PC-9 (cell line): Measurements from ENCODE around the gene HCFC1R1.

Source experiments
- CTCF ChIP-seq: fragments of 200-600 bp; sonication (generic); conservative IDR thresholded peaks from 2 replicates; pipeline ENCODE4 v1.6.1; 2017; ENCODE audit warnings: mixed run types, antibody characterized with exemption, mild to moderate bottlenecking, moderate library complexity
- EZH2 ChIP-seq: fragments of 200-600 bp; sonication (generic); IDR thresholded peaks from 2 replicates; pipeline ENCODE4 v1.8.0; 2017; ENCODE audit warnings: antibody characterized with exemption, low read depth

DNA sequence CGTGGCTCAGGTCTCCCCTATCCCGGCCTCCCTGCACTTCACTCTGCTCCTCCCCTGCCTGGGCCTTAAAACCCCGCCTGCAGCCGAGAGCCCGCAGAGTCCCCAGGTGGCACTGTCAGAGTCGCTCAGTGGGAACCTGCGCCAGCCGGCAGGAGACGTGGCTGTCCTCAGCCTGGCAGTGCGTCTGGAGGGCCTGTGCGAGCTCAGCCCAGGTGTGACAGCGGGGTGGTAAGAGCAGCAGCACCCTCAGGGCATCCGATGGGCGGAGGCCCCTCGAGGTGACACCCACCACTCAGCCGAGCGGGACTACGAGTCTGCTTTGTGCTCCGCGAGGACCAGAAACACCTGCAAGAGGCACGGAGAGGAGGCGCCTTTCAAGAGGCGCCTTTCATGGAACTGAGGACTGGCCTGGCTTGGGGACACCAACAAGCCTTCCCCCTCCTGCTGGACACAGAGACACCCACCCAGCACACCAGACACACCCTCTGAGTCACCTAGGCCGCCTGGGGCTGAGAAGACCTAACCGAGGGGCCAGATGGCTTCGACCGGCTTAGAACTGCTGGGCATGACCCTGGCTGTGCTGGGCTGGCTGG is 10.8 kb downstream of the HCFC1R1 start, which contains the start of gene CLDN9:
- TF ChIP-seq CTCF (no peak), EZH2 (no peak)
